Dermis blood vessel endothelial cell (primary cell): ENCODE measurements around the gene RMDN2. TPM values are rescaled to one million over a fixed set of nuclear protein-coding genes. Genes with fewer than 3 reads are reported as not detected.

ENCODE experiments used
- DNase-seq: peaks from one replicate; pipeline ENCODE4 v3.0.0; 2010
- total RNA-seq: library from RNA; depleted of rRNA; stranded (reverse); fragments of >200 nt; gene quantifications from 2 replicates; pipeline ENCODE4 v1.2.3, GENCODE V29; 2014

RMDN2 gene, protein sequence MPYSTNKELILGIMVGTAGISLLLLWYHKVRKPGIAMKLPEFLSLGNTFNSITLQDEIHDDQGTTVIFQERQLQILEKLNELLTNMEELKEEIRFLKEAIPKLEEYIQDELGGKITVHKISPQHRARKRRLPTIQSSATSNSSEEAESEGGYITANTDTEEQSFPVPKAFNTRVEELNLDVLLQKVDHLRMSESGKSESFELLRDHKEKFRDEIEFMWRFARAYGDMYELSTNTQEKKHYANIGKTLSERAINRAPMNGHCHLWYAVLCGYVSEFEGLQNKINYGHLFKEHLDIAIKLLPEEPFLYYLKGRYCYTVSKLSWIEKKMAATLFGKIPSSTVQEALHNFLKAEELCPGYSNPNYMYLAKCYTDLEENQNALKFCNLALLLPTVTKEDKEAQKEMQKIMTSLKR
- 3.1 and 4.3 TPM in 2 replicates for total RNA-seq

DNA sequence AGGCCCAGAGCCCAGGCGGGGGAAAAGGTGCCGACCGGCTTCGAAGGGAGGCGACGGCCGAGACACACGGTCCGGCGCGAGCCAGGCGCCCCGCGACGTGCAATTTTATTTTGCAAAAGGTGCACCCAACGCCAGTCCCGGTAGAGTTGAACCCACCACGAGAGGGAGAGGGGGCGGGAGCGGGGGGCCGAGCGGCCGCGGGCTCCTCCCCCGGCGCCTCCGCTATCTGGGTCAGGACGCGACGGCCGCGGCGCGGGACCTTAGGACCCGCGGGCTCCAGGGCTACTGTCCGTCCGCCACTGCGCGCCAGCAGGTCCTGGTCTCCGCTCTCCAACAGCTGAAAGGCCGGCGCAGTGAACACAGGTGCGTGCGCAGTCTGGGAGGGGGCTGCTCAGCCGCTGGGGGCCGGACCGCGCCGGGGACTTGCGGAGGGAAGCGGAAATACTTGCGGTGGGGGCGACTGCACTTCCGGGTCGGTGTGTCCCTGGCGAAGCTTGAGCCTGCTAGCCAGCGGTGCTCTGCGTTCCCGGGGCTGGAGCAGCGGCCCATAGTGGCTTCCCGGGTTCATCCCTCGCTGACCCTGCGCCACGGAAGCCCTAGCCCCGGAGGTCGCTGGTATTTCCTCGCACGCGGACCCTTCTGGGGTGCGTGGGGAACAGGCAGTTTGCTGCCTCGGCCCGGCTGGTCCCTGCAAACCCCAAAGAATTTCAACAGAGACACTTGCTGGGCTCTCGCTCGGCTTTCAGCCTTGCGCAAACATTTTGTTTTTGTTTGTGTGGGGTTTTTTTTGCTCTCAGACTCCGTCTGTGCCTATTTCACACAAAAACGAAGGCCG lies at the start of gene RMDN2:
TSS of gene RMDN2 (plus strand) at position 225 of the 835 bp plus-strand sequence. CDS start 3,991 bp downstream, outside the sequence.
- peak; percentile 93 for DNase-seq

DNA sequence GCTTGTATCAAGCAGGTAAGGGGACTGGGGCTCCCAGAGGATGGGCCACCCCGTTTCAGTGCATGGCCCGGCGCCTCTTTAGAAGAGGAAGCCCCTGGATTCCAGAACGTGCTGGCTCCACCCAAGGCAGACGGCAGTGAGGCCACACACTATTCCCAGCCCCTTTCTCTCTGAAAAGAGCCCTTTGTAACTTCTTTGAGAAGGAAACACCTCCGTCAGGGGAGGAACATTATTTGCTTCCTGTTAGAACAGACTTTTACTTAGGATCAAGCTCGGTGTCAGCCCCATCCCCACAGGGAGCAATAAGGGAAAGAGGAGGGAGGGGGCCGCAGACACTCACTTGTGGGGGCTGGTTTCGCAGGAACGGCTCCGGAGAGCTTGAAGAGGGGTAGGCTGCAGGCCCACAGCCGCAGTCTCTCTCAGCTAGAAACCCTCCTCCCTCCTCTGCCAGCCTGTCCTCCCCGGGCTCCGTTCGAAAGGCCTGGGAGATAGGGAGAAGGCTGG lies 49.6 kb upstream of the RMDN2 start:
- DNase-seq = peak; percentile 29

GRCh38 chr2:37876227-37876626 lies 48.9 kb upstream of the RMDN2 start:
- DNase-seq = no peak

DNA sequence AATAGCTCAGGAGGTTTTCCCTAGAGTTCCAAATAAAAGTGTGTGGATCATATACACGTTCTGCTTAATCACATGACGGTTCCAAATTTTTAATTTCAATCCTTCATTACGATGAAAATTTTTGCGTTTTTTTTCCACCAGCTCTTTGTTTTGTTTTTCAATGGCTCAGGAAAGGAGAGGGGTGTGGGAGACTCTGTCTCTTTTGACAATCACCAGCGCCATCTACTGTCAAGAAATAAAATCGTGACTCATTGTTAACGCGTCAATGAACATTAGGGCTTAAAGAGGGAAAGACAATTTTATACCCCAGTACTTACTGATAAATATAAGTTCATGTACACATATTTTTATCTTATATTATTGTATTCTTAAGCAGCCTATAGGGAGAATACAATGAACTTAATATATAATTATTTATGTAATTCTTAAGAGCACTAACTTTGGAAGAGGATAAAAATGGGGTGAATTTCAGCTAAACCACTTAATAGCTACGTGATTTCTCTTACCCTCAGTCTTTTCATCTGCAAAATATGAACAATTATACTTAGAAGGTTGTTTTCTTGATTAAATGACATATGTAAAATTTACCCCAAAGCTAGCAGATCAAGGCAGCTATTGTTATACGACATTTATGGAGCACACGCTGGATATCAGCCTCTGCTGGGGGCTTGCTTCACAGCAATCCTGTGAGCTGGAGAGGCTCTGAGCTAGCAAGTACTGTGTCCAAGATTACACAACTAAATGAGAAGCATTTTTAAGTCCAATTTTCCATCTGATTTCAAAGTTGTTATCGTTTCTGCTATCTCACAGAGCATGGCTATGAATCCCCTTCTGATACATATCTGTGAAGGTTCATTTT lies 47.4 kb upstream of the RMDN2 start:
- peak; percentile 83 for DNase-seq

DNA sequence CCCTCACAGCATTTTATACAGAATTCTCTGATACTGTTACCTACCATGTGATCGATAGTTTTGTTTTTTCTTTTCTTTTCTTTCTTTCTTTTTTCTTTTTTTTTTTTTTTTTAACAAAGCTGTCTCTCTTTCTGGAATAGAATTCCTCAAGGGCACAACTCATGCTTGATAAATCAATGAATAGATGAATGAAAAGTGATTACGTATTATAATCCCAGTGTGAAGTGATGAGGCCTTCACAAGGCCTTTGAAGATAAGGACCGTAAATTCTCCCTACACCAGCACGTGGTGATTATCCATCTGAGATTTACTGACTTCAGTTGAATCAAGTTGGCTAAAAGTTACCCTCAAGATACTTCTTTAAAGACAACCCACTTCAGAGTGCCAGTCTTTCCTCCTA lies 46.6 kb upstream of the RMDN2 start:
- DNase-seq = no peak

DNA sequence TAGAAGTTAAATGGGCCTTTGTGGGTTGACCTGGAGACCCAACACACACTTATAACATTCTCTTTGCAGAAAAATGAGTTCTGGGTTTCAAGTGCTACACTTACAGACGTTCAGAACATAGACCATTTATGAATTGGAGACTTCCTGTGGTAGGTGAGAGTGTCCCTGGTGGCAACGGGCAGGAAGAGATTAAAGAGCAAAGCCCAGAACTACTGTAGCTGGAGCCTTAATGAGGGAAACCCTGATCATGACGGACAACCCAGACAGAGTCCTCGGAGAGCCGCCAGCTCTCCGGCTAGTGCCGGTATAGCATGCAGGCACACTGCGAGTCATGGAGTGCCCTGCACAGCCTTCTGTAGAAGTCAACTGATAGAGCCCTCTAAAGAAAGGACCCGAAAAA lies 44.5 kb upstream of the RMDN2 start:
- no peak for DNase-seq

DNA sequence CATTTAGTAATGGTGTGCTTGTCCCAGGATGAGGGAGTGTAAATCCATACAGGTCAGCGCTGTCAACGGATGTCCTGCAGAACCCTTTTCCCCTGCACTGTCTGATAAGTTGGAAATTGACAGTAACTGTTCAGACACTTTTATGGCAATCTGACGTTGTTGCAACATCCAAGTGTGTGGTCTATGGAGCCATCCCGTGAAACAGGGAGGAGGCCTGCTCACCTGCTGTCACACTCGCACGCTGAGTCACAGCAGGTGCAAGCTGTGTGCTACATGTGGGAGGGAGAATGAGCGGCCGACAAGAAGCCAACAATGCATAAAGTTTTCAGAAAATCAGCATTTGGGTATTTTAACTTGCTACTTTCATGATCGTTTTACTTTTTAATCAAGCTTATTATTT lies 43.7 kb upstream of the RMDN2 start:
- DNase-seq = no peak

DNA sequence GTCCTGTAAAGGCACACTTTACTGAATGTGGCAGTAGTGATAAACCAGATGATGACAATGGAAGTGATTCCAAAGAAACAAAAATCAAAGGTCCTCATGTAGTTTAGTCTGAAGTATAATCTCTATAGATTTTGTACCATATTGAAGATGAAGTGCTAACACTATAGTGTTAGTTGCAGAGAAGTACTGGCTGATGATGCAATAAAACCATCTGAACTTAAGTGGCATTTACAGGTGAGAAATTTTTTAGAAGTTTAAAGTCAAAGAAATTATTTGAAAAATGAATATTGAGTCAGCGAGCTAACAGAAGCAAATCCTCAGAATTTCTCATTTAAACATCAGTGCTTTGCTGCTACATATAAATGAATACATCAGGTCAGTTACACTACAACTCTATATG lies 43.1 kb upstream of the RMDN2 start:
- DNase-seq = no peak

- DNase-seq = no peak
Measured at GRCh38 chr2:37883518-37883917, 41.6 kb upstream of the RMDN2 start.

- DNase-seq = no peak
Measured at GRCh38 chr2:37885329-37885993, 39.6 kb upstream of the RMDN2 start.

DNA sequence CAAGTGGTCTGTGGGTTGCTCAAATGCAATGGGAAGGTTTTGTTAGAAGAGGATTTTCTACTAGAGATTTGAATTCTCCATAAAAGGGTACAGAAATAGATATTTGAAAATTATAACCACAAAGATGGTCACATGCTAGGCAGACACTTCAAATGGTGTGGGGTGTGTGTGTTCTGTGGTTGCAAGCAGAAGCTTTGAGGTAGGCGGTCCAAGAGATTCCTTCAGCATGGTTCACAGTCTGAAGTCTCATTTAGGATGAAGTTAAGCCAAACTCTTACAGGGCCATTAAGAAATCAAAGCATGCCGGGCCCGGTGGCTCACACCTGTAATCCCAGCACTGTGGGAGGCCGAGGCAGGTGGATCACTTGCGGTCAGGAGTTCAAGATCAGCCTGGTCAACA lies 38.3 kb upstream of the RMDN2 start:
- DNase-seq = no peak

- no peak for DNase-seq
Measured at GRCh38 chr2:37887286-37887685, 37.8 kb upstream of the RMDN2 start.

- DNase-seq = peak; percentile 84
Measured at GRCh38 chr2:37890893-37891495, 34.1 kb upstream of the RMDN2 start.

GRCh38 chr2:37891846-37892435 lies 33.1 kb upstream of the RMDN2 start:
- no peak for DNase-seq

- no peak for DNase-seq
Measured at GRCh38 chr2:37892436-37893114, 32.5 kb upstream of the RMDN2 start.

GRCh38 chr2:37893327-37893726 lies 31.8 kb upstream of the RMDN2 start:
- DNase-seq = no peak

- DNase-seq = no peak
Measured at GRCh38 chr2:37894047-37894446, 31.0 kb upstream of the RMDN2 start.

DNA sequence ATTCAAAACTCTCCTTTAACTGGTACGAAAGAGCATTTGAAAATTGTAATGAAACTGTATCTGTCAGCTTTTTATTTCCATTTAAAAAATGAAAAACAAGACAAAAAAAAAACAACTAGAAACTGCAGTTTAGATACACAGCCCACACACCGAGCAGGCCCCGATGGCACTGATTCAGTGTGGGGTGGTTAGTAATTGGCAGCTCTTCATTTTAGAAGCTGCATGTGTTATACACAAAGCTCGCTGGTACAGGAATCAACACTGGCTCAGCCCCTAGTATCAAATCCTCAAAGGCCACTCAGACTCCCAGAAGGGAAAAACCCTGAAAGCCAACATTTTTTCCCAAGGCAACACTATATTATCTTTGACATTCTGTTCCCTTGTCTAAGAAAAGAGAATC lies 30.5 kb upstream of the RMDN2 start:
- DNase-seq = no peak

DNA sequence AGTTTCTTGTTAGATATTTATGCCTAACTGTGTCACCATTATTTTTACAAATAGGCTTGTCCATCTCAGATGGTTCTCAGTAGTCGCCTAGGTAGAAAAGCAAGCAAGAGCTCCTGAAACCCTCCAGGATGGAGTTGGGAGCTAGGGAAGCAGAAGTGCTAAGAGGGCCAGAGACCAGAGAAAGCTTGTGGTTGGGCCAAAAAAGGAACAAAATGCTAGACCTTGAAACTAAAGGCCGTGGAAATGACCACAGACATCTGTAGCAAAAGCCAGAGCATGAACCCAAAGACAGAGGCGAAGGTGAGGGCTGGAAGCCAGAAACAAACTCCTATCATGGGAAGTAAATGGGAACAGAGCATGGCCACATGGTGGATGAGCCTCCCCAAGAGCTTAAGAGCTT lies 29.9 kb upstream of the RMDN2 start:
- no peak for DNase-seq

GRCh38 chr2:37896319-37896718 lies 28.8 kb upstream of the RMDN2 start:
- no peak for DNase-seq

GRCh38 chr2:37897511-37897910 lies 27.6 kb upstream of the RMDN2 start:
- DNase-seq = no peak
